HG03571 (cell line): ENCODE measurements around the gene CFAP97D2.
A peak's percentile ranks its signal among the peaks of the same experiment; 100 is the strongest.
"Not testable (repeated sequence)": the region's sequence is repeated elsewhere in the genome, so short reads cannot be mapped to it uniquely, and the experiment has no call there.

ENCODE experiments used
- ATAC-seq: cut with Tn5 transposase; IDR thresholded peaks from one replicate; pipeline ENCODE4 v1.9.1; 2021; ENCODE audit not compliant: unreplicated experiment

The CFAP97D2 gene

DNA sequence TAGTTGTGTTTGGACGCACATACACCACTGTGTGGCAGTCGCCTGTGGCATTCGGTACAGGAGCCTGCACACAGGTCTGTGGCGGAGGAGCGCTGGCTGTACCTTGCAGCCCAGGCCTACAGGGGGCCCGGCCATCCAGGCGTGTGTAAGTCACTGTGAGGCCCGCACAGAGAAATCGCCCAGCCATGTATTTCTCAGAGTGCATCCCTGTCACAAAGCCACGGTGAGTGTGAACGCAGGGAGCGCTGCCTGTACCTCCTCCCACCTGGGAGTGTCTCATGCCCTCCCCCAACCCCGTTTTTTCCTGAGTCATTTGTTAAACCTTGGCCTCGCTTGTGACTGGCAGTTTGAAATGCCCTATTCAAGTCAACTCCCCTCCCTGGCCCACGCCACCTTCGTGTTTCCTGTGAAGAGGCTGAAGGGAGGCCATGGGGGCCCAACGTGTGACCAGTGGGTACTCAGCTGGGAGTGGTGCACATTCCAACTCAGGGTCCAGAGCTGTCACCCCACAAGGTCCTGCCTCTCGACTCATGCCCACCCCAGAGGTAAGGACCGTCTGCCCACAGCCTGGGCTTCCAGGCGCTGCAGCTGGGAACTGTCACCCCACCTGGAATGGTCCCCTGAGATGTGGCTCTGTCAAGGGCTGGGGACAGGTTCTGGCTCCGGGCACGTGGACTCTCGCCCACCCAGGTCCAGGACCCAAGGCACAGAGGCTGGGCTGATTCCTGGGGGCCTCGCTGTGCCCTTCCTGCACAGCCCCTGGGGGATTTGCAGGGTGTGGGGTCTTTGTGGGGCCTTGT, 35.1 kb upstream of the CFAP97D2 start:
- ATAC-seq: peak; percentile 53

DNA sequence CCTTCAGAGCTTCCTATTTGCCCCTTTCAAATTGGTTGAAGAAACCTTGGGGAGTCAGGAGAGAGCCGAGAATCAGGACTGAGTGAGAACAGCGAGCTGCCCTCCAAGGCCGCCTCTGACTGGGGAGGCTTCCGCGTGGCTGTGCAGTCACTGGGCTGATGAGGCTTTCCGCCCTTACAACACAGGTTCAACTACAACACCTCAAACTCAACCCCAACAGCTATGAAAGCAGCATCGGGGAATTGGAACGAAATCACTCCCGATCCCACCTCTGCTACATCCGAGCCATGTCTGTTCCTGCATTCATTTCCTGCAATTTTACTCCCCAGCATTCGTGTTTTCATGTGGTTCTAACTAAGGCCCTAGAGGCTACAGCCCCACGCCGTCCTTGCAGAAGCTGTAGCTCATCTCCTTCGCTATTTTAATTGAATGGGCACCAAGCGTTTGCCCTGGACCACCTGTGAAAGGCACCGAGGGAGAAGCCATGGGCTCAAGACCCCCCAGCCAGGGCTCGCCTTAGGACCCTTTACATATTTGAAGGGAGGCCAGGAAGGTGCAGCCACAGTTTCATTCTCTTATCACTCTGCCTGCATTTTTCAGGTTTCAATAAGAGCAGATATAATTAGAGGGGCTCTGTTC, 34.3 kb upstream of the CFAP97D2 start:
- no peak for ATAC-seq

DNA sequence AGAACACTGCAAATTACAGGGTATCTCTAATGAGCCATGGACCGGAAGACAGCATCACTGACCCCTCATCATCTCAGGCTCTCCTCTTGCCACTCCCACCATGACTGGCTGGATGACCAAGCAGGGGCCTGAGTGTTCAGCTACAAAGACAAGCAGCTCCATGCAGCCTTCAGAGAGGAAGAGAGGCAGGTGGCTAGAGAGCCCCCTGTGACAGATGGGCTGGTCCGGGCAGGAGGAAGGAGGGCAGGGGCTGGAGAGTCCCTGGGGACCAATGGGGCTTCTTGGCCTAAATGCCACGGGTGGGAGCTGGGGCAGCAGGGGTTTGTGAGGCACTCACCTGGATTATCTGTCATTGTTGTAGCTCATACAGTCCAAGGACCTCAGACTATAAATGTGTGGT, 33.8 kb upstream of the CFAP97D2 start:
- ATAC-seq: no peak

DNA sequence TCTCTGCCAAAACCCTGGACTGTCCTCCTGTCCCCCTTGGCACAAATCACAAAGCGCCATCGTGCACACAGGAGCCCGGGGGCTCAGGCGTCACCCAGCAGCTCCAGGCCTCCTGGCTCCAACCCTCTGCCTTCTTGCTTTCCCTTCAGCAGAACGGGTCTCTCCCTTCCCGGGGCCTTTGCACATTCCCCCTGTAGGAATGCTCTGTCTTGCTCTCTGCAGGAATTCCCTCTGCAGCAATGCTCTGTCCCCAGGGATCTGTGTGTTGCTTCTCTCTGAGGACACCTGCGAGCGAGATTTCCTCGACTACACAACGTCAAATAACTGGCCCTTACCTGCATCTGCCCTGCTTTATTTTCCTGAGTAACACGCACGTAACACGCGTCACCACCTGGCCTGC, 33.3 kb upstream of the CFAP97D2 start:
- no peak for ATAC-seq

DNA sequence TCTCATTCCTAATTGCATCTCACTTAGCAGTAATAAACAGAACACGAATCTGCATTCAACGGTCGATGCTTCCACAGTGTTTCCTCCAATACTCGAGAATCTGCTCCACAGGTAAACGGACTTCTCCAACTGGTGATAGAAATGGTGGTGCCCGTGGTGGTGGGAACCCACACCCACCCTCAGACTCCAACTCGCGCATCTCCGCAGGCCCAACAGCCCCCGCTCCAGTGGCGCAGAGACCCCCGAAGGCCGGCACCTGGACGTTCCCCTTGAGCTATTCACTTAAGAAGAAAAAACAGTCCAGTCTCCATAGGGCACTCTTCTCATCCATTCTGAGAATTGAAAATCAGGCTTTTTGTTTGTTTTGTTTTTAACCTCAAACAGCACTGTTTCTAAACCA, 32.9 kb upstream of the CFAP97D2 start:
- no peak for ATAC-seq

DNA sequence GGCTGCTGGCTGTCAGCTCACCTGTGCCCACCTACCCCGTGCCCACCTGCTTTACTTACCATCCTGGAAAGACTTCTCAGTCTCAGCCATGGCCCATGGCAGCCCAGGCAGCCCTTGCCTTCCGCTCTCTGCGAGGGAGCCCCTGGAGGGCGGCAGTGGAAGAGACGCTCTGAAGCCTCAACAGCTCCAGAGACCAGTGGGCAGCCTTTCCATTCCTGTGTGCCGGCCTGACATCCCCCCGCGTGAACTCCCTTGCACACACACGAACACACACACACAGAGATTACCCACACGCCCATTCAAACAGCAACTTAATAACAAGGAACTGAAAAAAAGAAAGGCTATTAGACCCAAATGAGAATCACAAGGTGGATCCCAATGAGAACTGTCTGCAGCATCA, 32.4 kb upstream of the CFAP97D2 start:
- ATAC-seq: no peak

DNA sequence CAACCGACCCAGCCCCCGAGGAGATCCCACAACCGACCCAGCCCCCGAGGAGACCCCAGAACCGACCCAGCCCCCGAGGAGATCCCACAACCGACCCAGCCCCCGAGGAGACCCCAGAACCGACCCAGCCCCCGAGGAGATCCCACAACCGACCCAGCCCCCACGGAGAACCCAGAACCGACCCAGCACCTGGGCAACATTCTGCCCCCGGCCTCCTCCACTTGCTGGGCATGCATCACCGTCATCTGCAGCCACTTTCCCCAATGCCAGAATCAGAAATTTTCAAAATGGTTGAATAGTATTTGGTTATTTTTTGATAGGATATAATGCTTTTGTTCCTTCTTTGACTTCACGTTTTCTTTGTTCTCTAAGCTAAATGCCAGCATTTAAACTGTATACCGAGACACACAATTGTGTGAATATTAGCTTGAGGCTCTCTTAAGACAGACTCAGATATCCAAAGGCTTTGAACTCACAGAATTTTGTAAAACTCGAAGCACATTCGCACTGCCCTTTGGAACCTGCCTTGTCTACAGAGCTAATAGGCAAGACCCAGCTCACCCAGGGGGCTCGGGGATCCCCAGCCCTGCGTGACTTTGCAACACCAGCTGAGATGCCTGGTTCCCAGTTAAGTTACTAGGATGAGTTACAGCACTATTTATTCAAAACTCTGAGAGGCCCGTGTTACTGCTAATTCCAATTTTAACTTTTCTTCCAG, 31.1 kb upstream of the CFAP97D2 start:
- ATAC-seq: no peak

DNA sequence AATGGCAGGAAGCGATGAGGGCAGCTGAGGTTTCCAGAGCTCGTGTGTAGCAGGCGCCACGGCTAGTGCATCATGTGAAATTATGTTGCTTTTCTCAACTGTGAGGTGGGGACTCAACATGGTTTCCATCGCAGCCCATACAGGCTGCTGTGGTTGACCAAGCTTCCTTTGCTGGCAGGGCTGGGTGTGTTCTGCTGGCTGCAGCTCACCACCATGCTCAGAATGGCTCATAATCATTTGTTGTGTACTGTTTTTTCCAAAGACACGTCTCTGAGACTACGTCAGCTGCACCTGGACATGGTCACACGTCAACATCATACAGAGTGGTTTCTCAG, 30.6 kb upstream of the CFAP97D2 start:
- peak; percentile 71 for ATAC-seq

DNA sequence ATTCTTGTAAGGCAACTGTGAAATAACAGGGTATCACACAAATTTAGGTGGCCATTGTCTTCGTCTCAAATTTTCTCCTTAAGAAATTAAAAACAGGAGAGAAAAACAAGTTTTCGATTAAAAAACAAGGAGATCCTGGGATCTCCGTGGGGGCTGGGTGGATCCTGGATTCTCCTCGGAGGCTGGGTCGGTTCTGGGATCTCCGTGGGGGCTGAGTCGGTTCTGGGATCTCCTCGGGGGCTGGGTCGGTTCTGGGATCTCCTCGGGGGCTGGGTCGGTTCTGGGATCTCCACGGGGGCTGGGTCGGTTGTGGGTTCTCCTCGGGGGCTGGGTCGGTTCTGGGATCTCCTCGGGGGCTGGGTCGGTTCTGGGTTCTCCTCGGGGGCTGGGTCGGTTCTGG, 30.2 kb upstream of the CFAP97D2 start:
- ATAC-seq: not testable (repeated sequence)

DNA sequence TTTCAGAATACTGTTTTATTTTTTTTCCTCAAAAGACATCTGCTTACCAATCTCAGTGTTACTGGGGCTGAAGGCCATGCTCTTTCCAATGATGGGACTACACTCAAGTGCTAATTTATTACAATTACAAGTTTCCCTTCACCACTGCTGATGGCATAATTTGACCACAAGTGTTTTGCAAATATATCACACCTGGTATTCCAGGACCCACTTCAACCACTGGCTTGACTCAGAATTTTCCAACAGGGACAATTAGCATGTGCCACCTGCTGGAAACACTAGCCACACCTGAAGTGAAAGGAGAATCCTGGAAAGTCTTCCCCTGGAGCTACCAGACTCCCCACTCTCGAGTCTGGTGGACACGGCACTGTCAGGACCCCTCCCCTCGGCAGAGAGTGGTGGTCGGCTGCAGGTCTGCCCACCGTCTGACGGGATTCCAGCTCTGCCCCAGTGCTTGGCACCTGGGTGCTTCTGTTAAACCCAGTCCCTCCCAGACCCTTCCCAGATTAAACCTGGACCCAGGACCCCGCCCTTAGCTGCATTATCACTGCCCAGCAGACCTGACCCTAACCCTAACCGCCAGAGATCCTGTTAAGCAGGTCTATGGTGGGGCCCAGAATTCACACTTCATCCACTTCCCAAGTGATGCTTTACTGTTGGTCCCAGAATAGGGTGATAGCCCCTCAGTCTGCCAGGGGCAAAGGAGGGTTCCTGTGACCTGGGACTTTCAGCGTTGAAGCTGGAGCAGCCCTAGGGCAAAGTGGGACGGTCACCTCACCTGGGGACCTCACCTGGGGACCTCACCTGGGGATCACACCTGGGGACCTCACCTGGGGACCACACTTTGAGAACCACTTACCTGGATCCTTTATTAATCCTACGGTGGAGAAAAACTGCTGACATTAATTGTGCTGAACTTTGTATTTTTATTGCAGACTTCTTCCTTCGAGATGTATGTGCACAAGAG, 29.0 kb upstream of the CFAP97D2 start:
- ATAC-seq: no peak

DNA sequence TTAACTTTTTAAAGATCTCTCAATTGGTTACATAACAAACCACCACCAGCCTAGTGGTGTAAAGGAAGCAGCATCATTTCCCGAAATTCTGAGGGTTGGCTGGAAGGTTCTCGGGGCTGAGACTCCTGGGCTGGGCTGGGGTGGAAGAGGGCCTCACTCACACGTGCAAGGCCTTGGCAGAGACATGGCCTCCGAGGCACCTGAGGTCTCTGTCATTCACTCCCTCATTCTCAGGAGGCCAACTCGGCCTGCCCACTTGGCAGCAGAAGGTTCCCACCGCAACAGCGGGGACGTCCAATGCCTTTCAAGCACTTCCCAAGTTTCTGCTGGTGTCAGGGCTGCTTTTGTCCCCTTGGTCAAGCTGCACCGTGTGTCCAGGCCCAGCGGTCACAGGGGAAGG, 28.0 kb upstream of the CFAP97D2 start:
- no peak for ATAC-seq

DNA sequence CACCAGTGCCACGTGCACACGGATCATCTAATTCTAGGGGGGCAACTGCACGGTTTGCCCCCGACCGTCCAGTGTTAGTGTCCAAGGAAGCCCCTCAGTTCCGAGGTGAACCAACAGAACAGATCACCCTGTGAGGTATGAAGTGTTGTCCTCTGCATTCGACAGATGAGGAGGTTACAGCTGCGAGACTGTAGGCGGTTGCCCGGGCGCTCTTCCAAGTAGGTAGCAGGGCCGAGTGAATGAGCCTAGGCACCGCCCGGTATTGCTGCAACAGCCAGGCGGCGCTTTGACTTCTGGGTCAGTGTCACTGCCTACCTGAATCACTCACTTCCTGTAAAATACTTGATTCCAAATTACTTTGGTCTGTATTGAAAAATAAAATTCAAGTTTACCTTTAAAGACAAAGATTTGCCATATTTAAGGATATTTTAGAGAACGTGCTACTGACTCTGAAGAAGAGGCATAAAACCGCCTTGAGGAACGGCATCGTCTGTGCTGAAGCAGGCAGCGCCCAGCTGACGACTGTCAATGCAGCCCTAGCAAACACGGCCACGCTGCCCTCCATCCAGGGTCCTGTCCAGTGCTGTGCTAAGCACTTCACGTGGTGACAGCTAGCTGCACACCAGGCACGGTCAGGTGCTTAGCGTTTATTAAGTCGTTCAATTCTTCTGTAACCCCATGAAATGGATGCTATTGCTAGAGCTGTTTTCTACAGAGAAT, 27.3 kb upstream of the CFAP97D2 start:
- no peak for ATAC-seq

DNA sequence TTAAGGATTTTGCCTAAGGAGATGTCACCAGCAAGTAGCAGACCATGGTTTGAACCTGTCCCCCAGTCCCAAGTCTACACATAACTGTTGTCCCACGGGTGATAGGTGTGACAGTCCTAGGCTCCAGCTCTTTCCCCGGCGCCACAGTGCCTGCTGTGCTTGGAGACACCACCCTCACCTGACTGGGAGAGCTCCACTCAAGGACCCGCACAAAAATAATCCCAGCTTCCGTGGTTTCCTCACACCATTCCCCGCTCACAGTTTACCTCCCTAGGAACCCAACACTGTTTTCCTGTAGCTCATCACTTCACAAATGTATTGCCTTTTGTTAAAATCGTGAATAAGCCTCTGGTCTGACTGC, 26.8 kb upstream of the CFAP97D2 start:
- ATAC-seq: no peak

DNA sequence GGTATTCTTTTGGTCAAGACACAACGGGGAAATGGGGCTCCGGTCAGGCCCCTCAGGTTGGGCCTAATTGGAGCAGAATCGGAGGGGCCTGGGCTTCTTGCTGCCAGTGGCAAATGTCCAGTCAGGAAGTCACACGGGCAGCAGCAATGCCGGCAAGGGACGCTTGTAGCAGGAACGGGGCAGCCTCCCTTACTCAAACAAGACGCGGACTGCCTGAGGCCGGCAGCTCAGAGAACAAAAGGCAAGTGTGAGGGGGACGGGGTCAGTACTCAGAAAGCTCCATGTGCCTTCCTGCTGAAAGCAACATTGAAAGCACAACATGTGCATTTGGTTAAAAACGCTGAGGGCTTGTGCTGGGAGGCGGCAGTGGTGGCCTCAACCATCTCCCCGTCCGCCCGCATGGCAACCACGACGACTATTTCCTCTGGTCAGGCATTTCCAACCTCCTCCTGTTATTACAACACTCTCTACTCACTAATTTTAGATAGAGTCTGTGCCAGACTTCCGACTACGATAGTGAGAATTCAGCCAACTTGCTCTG, 26.2 kb upstream of the CFAP97D2 start:
- ATAC-seq: no peak

DNA sequence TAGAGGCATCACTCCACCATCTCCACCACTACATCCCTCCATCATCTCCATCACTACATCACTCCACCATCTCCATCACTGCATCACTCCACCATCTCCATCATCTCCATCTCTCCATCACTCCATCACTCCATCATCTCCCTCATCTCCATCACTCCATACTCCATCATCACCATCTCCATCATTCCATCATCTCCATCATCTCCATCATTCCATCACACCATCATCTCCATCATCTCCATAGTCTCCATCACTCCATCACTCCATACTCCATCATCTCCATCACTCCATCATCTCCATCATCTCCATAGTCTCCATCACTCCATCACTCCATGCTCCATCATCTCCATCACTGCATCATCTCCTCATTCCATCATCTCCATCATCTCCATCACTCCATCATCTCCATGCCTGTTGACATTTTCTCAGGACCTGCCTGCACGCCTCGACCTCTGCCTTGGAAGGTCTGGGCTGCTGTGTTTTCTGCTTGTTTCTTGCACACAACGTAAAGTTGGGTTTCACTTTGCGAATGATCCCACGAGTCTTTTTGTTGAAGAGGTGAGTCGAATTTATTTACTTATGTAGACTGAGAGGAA, 25.5 kb upstream of the CFAP97D2 start:
- no peak for ATAC-seq

DNA sequence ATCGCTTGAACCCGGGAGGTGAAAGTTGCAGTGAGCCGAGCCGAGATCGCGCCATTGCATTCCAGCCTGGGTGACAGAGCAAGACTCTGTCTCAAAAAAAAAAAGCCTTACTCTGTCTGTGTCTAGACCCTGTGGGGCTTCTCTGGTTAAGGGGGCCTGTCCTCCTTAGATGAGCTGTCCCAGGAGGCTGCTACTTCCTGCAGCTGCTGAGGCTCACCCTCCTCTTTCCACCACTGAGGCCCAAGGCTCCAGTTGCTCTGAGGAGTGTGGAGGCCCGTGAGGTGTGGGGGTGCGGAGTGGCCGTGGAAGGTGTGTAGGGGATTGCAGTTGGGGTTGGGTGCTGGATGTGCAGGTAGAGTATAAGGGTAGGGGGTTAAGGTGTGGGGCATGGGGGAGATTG, 24.6 kb upstream of the CFAP97D2 start:
- no peak for ATAC-seq

DNA sequence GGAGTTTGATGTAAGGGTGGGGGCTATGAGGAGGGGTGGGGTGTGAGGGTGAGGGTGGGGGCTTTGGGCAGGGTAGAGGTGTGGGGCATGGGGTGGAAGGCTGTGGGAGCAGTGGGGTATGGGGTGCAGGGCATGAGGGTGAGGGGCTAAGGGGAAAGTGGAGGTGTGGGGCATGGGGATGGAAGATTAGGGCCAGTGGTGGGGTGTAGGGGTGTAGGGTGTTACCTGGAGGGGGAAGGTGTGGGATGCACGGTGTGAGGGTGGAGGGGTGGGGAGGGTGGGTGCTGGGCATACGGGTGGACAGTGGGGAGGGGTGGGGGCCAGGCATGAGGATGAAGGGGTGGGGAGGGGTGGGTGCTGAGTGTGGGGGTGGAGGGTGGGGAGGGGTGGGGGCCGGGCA, 23.7 kb upstream of the CFAP97D2 start:
- no peak for ATAC-seq

DNA sequence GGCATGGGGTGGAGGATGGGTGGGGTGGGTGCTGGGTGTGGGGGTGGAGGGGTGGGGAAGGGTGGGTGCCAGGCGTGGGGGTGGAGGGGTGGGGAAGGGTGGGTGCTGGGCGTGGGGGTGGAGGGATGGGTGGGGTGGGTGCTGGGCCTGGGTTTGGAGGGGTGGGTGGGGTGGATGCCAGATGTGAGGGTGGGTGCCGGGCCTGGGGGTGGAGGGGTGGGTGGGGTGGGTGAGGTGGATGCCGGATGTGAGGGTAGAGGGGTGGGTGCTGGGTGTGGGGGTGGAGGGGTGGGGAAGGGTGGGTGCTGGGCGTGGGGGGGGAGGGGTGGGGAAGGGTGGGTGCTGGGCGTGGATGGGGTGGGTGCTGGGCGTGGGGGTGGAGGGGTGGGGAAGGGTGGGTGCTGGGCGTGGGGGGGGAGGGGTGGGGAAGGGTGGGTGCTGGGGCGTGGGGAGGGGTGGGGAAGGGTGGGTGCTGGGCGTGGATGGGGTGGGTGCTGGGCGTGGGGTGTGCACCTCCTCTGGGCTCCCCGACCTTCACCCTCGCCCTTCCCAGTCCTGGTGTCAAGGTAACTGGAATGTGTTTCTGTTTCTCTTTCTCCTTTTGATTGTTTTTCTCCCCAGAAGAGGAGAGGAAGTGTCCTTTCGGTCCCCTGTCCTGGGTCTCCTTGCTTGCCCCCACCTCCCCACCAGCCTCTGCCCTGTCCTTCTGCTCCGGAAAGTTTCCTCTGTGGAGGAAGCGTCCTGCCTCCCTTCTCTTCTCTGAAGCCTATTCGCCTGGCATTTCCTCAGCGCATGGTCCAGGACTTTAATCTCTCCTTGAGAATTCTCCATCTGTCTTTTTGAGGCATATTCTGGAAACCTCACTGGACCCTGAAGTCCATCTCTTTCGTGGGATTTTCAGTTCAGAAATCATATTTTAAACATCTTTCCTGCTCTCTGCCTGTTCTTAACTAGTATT, 22.9 kb upstream of the CFAP97D2 start:
- ATAC-seq: no peak
